ENCODE results near the gene TBRG4.

- TF ChIP-seq CTCF (IDR thresholded peaks at IDR 0.05; ENCODE audit: borderline replicate concordance, extremely low read depth, low read length, poor library complexity, severe bottlenecking) (no peak), EZH2 (IDR thresholded peaks at IDR 0.05; ENCODE audit: borderline replicate concordance, low read depth, low read length, severe bottlenecking) (no peak)
Measured at GRCh38 chr7:45156516-45157272, 45.2 kb upstream of the TBRG4 start.
